RWPE1 (cell line): ENCODE measurements around the gene FBXW2.

Source experiments
- CTCF ChIA-PET: fragments of 350-600 bp; sonication (Branson Sonifier 250); formaldehyde crosslinking; extraction: SDS; loops from one replicate; lab custom pipeline; 2021; lab: Yijun Ruan, JAX
- POLR2A ChIA-PET: fragments of 400-600 bp; formaldehyde crosslinking; extraction: SDS; loops from one replicate; lab custom pipeline; 2020; ENCODE audit warnings: antibody characterized with exemption; ENCODE audit not compliant: low non-redundant PET; lab: Yijun Ruan, JAX
- DNase-seq: peaks from one replicate; pipeline ENCODE4 v3.0.0; 2012; ENCODE audit warnings: low spot score
- H3K27ac ChIP-seq: fragments of 450-650 bp; 2 replicates; pipeline ENCODE4 v1.5.1; 2017
- TF ChIP-seq, protein P1 (sequence below): fragments of 450-650 bp; conservative IDR thresholded peaks from 2 replicates; pipeline ENCODE4 v1.5.1; 2017; ENCODE audit warnings: low read depth, mild to moderate bottlenecking

The FBXW2 gene

DNA sequence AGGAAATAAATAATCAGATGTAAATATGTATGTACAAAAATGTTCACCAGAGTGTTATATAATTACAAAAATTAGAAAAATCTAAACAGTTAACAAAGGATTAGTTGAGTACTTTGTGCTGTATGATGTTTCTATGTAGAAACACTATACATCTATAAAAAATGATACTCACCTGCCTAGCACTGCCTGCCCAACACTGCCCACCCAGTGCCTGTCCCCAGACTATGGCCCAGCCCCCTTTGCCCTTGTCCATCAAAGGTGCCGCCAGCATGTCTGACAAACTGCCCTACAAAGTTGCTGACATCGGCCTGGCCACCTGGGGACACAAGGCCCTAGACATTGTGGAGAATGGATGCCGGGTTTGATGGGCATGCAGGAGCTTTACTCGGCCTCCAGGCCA is 72.8 kb downstream of the FBXW2 start:
- TF ChIP-seq, protein P1, sequence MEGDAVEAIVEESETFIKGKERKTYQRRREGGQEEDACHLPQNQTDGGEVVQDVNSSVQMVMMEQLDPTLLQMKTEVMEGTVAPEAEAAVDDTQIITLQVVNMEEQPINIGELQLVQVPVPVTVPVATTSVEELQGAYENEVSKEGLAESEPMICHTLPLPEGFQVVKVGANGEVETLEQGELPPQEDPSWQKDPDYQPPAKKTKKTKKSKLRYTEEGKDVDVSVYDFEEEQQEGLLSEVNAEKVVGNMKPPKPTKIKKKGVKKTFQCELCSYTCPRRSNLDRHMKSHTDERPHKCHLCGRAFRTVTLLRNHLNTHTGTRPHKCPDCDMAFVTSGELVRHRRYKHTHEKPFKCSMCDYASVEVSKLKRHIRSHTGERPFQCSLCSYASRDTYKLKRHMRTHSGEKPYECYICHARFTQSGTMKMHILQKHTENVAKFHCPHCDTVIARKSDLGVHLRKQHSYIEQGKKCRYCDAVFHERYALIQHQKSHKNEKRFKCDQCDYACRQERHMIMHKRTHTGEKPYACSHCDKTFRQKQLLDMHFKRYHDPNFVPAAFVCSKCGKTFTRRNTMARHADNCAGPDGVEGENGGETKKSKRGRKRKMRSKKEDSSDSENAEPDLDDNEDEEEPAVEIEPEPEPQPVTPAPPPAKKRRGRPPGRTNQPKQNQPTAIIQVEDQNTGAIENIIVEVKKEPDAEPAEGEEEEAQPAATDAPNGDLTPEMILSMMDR: no peak
- ChIA-PET CTCF (no interaction called here), POLR2A (no interaction called here)
- no peak for DNase-seq
- H3K27ac ChIP-seq: no peak overlapping the region

- ChIA-PET CTCF (interaction anchor here (0.6 to 0.7 kb wide), 2 partner anchors 43 to 45 kb away, joined by 3 to 5 read pairs; no protein-coding TSS in a partner anchor), POLR2A (no interaction called here)
- DNase-seq: no peak
- H3K27ac ChIP-seq: no peak overlapping the region
- TF ChIP-seq, protein P1: no peak
Observed at GRCh38 chr9:120718316-120718715, 74.9 kb downstream of the FBXW2 start.

GRCh38 chr9:120717176-120717575 is 76.0 kb downstream of the FBXW2 start:
- ChIA-PET POLR2A (no interaction called here), CTCF (interaction anchor here (1.0 kb wide), 1 partner anchor 97 kb away, joined by 3 read pairs; no protein-coding TSS in a partner anchor)
- DNase-seq: no peak
- H3K27ac ChIP-seq: no peak overlapping the region
- TF ChIP-seq, protein P1: no peak

DNA sequence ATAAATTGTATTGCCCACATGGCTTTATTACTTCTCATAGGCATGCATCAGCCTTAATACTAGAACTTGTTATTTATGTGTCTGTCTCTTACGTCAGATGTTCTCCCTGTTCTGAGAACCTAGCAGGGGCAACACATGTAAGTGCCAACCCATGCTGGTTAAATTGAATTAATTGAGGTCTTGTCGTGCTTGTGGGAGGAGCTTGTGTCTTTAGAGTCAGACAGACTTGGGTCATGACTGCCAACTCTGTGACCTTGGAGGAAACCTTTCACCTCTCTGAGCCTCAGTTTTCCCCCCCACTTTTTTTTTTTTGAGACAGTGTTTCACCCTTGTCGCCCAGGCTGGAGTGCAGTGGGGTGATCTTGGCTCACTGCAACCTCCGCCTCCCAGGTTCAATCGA is 76.7 kb downstream of the FBXW2 start:
- TF ChIP-seq, protein P1: no peak
- ChIA-PET POLR2A (interaction anchor here (0.7 kb wide), 1 partner anchor 9 kb away, joined by 3 read pairs; no protein-coding TSS in a partner anchor), CTCF (interaction anchor here (2.1 kb wide), 1 partner anchor 97 kb away, joined by 5 read pairs; no protein-coding TSS in a partner anchor)
- DNase-seq: no peak
- no peak overlapping the region for H3K27ac ChIP-seq

DNA sequence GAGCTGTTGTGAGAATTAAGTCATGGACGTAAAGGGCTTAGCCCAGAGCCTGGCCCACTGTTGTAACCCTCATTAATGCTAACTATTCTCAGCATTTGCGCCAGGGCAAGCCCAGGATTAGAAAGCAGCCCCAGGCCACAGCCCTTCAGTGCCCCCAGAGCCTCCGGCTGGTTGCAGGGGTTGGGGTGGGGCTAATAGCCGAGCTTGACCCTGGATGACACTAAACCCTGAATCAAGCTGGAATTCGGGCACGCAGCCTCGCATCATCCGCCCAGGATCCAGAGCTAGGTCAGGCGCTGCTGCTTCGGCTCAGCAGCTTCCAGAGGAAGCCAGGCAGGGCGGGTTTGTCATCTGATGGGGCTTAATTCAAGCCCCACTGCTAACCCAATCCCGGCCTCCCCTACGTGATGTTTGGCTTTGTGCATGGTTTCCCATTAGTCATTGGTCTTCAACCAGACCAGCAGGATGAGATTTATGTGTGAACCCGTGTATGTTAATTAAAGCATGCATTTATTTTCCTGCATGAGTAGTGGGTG is 77.8 kb downstream of the FBXW2 start:
- TF ChIP-seq, protein P1: no peak
- CTCF ChIA-PET: interaction anchor here (0.6 to 2.1 kb wide), 3 partner anchors 12 to 367 kb away, joined by 3 to 5 read pairs (median 5); no protein-coding TSS in a partner anchor
- H3K27ac ChIP-seq: peak overlapping the region; percentile 4; the same call in 1 of the 2 replicates
- POLR2A ChIA-PET: no interaction called here
- no peak for DNase-seq

DNA sequence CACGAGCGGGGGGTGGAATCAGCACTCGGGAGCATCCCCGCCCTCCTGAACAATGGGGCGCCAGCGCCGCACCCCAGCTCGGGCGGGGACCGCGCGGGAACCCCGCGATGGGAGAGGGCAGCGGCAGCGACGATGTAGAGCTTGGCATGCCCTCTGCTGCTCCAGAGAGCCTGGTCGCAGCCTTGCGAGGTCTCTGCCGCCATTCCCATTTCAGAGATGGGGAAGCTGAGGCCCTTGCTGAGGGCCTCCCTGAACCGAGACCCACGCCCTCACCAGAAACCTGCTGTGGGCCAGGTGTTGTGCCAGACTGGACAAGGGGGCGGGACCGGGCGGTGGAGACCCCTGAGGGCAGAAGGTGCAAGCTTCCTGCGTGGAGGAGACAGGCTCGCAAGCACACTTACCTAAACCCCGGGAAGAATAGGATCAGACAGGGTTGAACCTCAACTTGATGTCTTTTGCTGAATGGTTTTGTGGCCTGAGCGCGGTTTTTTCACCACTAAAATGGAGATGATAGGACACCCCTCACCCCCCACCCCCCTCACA is 78.3 kb downstream of the FBXW2 start:
- TF ChIP-seq, protein P1: no peak
- ChIA-PET POLR2A (no interaction called here), CTCF (interaction anchor here (0.6 to 2.1 kb wide), 4 partner anchors 13 to 367 kb away, joined by 3 to 5 read pairs (median 4); no protein-coding TSS in a partner anchor)
- DNase-seq: no peak
- peak overlapping the region; percentile 71 for H3K27ac ChIP-seq
